Progenitor cell of endocrine pancreas (in vitro differentiated cells): ENCODE data around the gene DLX2. TPM values are rescaled to one million over a fixed set of nuclear protein-coding genes. Genes with fewer than 3 reads are reported as not detected.
"Not testable (repeated sequence)": the region's sequence is repeated elsewhere in the genome, so short reads cannot be mapped to it uniquely, and the experiment has no call there.

Experiments
- DNase-seq: peaks from one replicate; pipeline ENCODE4 v3.0.0; 2021; ENCODE audit warnings: low spot score; ENCODE audit not compliant: unreplicated experiment
- H3K27ac Mint-ChIP-seq: 2 replicates; pipeline ENCODE4 v1.8.0; 2021; ENCODE audit warnings: mild to moderate bottlenecking, moderate library complexity, mixed read lengths
- H3K27me3 Mint-ChIP-seq: 2 replicates; pipeline ENCODE4 v1.8.0; 2021; ENCODE audit warnings: mixed read lengths
- H3K36me3 Mint-ChIP-seq: 2 replicates; pipeline ENCODE4 v1.8.0; 2022; ENCODE audit warnings: mixed read lengths; ENCODE audit not compliant: insufficient read depth
- H3K4me1 Mint-ChIP-seq: 2 replicates; pipeline ENCODE4 v1.8.0; 2021; ENCODE audit warnings: low read depth, mixed read lengths
- H3K4me3 Mint-ChIP-seq: 2 replicates; pipeline ENCODE4 v1.8.0; 2021; ENCODE audit warnings: low read depth, mild to moderate bottlenecking, moderate library complexity, mixed read lengths
- H3K9me3 Mint-ChIP-seq: 2 replicates; pipeline ENCODE4 v1.8.0; 2021; ENCODE audit warnings: low read depth, mixed read lengths
- CTCF ChIP-seq: fragments of 200-600 bp; sonication (generic); IDR thresholded peaks from one replicate; pipeline ENCODE4 v1.5.0; 2021; ENCODE audit warnings: antibody characterized with exemption, mild to moderate bottlenecking; ENCODE audit not compliant: unreplicated experiment
- long read RNA-seq: library from polyadenylated mRNA; unstranded; transcript quantifications from one replicate; pipeline ENCODE4 v2.0.0, GENCODE V29; 2020
- total RNA-seq: library from RNA; stranded (reverse); gene quantifications from 2 replicates; pipeline ENCODE4 v1.2.1, GENCODE V29; 2021

Gene DLX2
- 1.7 and 3.4 TPM in 2 replicates for total RNA-seq
- long read RNA-seq, result 0 reads

GRCh38 chr2:172102391-172103359, at the start of gene DLX2:
Gene DLX2 (minus strand): TSS chr2:172102900. CDS start chr2:172102538, 362 bp downstream.
- peaks cover 86% of the 10 kb centered on the region for H3K27me3 Mint-ChIP-seq
- TF ChIP-seq CTCF, result no peak
- DNase-seq, result peak; percentile 81
- no peaks in the 10 kb centered on the region for H3K36me3 Mint-ChIP-seq
- H3K4me1 Mint-ChIP-seq, result peaks cover 16% of the 10 kb centered on the region
- peak within 1 kb of the TSS; percentile 59 for H3K4me3 Mint-ChIP-seq
- H3K9me3 Mint-ChIP-seq, result no peaks in the 10 kb centered on the region
- H3K27ac Mint-ChIP-seq, result peak within 1 kb of the TSS; percentile 88

- no peak for TF ChIP-seq CTCF
- no peak for DNase-seq
- no peak overlapping the region for H3K27ac Mint-ChIP-seq
- no peaks in the 10 kb centered on the region for H3K36me3 Mint-ChIP-seq
- H3K4me3 Mint-ChIP-seq, result no peak overlapping the region
- peaks cover 9% of the 10 kb centered on the region for H3K9me3 Mint-ChIP-seq
- H3K27me3 Mint-ChIP-seq, result peaks cover 19% of the 10 kb centered on the region
- no peaks in the 10 kb centered on the region for H3K4me1 Mint-ChIP-seq
These were observed 45.4 kb upstream of the DLX2 start for GRCh38 chr2:172147944-172148650.

DNA sequence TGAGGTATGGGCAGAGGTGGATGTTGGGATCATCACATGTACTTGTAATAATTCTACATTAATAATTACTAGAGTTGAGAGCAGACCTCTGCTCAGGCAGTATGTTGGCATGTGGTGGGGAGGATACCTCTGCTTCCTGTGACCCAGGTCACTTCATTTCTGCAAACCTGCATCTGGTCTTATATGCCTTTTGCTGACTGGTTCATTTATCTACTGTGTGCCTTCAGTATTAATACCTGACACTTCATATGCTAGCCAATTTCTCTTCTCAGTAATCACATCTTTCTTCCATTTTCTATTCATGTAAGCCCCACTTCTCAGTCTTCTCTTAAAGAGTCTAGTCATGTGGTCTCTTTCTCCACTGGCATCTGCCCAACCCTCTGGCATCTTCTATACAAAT, 41.1 kb upstream of the DLX2 start:
- H3K4me3 Mint-ChIP-seq, result no peak overlapping the region
- H3K27me3 Mint-ChIP-seq, result peaks cover 17% of the 10 kb centered on the region
- DNase-seq, result no peak
- H3K4me1 Mint-ChIP-seq, result no peaks in the 10 kb centered on the region
- no peak overlapping the region for H3K27ac Mint-ChIP-seq
- TF ChIP-seq CTCF, result no peak
- no peaks in the 10 kb centered on the region for H3K9me3 Mint-ChIP-seq
- no peaks in the 10 kb centered on the region for H3K36me3 Mint-ChIP-seq

DNA sequence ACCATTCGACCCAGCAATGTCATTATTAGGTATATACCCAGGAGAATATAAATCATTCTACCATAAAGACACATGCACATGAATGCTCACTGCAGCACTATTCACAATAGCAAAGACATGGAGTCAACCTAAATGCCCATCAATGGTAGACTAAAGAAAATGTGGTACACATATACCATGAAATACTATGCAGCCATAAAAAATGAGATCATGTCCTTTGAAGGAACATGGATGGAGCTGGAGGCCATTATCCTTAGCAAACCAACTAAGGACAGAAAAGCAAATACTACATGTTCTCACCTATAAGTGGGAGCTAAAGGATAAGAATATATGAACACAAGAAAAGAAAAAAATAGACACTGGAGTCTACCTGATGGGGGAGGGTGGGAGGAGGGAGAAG, 36.0 kb upstream of the DLX2 start:
- DNase-seq, H3K36me3 Mint-ChIP-seq, H3K4me1 Mint-ChIP-seq, H3K27ac Mint-ChIP-seq, H3K4me3 Mint-ChIP-seq, H3K27me3 Mint-ChIP-seq, H3K9me3 Mint-ChIP-seq: not testable (repeated sequence)

GRCh38 chr2:172137943-172138342, 35.2 kb upstream of the DLX2 start:
- no peak overlapping the region for H3K27ac Mint-ChIP-seq
- H3K4me1 Mint-ChIP-seq, result no peaks in the 10 kb centered on the region
- TF ChIP-seq CTCF, result no peak
- no peak overlapping the region for H3K4me3 Mint-ChIP-seq
- H3K9me3 Mint-ChIP-seq, result peaks cover 4% of the 10 kb centered on the region
- no peak for DNase-seq
- peaks cover 3% of the 10 kb centered on the region for H3K27me3 Mint-ChIP-seq
- no peaks in the 10 kb centered on the region for H3K36me3 Mint-ChIP-seq
